ENCODE measurements around the gene EPN3. TPM values are rescaled to one million over a fixed set of nuclear protein-coding genes. Genes with fewer than 3 reads are reported as not detected.

Gene EPN3
- total RNA-seq, 2 experiments from 2014 or later, result 0.28 TPM; not detected in 1

DNA sequence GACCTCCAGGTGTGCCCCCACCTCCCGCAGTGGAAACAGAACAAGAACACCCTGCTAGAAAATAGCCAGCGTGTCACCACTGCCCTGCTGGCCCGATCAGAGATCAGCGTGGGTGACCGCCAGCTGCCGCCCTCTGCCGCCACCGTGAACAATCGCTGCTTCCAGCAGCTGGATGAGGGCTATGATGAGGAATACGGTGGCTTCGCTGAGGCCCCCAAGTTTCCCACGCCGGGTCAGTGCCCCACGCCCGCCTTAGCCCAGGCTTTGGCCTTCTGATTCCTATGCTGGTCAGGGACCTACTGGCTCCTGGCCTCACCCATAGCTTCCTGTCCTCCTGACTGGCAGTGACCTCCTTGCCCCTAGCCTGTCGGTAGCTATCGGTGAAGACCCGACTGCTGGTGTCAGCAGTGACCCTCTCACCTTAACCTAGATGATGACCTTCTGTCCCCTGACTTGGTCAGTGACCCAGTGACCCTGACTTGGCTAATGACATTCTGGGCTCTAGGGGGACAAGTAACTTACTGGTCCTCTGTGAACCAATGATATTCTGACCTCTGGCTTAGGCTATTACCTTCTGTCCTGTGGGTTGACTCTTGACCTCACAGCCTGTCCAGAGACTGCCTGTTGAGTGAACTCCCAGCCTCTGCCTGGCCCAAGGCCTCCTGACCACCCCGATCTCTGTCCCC, 16.9 kb downstream of the EPN3 start:
- Histone ChIP-seq H3K4me1 (ENCODE audit: insufficient read depth, low read length, poor library complexity, severe bottlenecking) (peaks cover 7% of the 10 kb centered on the region), H3K4me2 (ENCODE audit: low read length) (no peak overlapping the region), H3K27ac (ENCODE audit: low read depth, low read length, poor library complexity, severe bottlenecking) (no peak overlapping the region), H3K4me3 (ENCODE audit: low read depth, low read length, poor library complexity, severe bottlenecking) (no peak overlapping the region), H2AFZ (ENCODE audit: low read length) (no peak overlapping the region), H4K20me1 (ENCODE audit: insufficient read depth, low read length) (no peaks in the 10 kb centered on the region), H3K79me2 (ENCODE audit: insufficient read depth, low read depth, low read length) (no peaks in the 10 kb centered on the region), H3K9me3 (ENCODE audit: low read length) (no peaks in the 10 kb centered on the region), H3K9me2 (ENCODE audit: insufficient read depth, low read length) (no peaks in the 10 kb centered on the region), H3K36me3 (ENCODE audit: insufficient read depth, low read length) (no peaks in the 10 kb centered on the region)
- no TSS peak for BruUV-seq (replicated peaks)
- intact Hi-C loops (cut with micrococcal nuclease; ENCODE audit: unreplicated experiment), result loop anchor here (10.0 kb wide), 1 partner anchor 215 kb away; the partner anchor contains the start of gene ANKRD40CL
- TF ChIP-seq, protein P1, sequence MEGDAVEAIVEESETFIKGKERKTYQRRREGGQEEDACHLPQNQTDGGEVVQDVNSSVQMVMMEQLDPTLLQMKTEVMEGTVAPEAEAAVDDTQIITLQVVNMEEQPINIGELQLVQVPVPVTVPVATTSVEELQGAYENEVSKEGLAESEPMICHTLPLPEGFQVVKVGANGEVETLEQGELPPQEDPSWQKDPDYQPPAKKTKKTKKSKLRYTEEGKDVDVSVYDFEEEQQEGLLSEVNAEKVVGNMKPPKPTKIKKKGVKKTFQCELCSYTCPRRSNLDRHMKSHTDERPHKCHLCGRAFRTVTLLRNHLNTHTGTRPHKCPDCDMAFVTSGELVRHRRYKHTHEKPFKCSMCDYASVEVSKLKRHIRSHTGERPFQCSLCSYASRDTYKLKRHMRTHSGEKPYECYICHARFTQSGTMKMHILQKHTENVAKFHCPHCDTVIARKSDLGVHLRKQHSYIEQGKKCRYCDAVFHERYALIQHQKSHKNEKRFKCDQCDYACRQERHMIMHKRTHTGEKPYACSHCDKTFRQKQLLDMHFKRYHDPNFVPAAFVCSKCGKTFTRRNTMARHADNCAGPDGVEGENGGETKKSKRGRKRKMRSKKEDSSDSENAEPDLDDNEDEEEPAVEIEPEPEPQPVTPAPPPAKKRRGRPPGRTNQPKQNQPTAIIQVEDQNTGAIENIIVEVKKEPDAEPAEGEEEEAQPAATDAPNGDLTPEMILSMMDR (conservative IDR thresholded peaks at IDR 0.05; ENCODE audit: low read length), result no peak
- no peak for TF ChIP-seq EZH2phosphoT487 (IDR thresholded peaks at IDR 0.05; ENCODE audit: borderline replicate concordance, low read depth, low read length)
- no peak for DNase-seq (ENCODE audit: low spot score)
- ChIA-PET POLR2A (no interaction called here), CTCF (ENCODE audit: unreplicated experiment) (no interaction called here)

DNA sequence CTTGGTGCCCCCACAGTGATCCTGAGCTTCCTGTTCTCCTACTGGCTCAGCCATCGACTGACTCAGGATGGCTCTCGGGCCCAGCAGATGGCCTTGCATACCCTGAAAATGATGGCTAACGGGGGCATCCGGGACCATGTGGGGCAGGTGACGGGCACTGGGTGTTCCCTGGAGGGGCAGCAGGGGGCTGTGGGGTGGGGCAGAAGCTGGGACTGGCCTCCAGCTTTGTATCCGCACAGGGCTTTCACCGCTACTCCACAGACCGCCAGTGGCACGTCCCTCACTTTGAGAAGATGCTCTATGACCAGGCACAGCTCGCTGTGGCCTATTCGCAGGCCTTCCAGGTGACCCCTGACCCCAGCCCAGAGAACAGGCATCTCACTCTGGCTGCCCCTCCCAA, 17.4 kb downstream of the EPN3 start:
- H3K79me2 ChIP-seq (ENCODE audit: insufficient read depth, low read depth, low read length), result no peaks in the 10 kb centered on the region
- ChIA-PET POLR2A (interaction anchor here (0.5 kb wide), 1 partner anchor 207 kb away, joined by 3 read pairs; no protein-coding TSS in a partner anchor), CTCF (ENCODE audit: unreplicated experiment) (no interaction called here)
- H4K20me1 ChIP-seq (ENCODE audit: insufficient read depth, low read length), result no peaks in the 10 kb centered on the region
- TF ChIP-seq EZH2phosphoT487 (IDR thresholded peaks at IDR 0.05; ENCODE audit: borderline replicate concordance, low read depth, low read length), result no peak
- TF ChIP-seq, protein P1 (conservative IDR thresholded peaks at IDR 0.05; ENCODE audit: low read length), result no peak
- DNase-seq (ENCODE audit: low spot score), result no peak
- H2AFZ ChIP-seq (ENCODE audit: low read length), result no peak overlapping the region
- no peaks in the 10 kb centered on the region for H3K9me2 ChIP-seq (ENCODE audit: insufficient read depth, low read length)
- H3K4me2 ChIP-seq (ENCODE audit: low read length), result no peak overlapping the region
- no peaks in the 10 kb centered on the region for H3K9me3 ChIP-seq (ENCODE audit: low read length)
- no peaks in the 10 kb centered on the region for H3K36me3 ChIP-seq (ENCODE audit: insufficient read depth, low read length)
- intact Hi-C loops (cut with micrococcal nuclease; ENCODE audit: unreplicated experiment), result loop anchor here (10.0 kb wide), 1 partner anchor 215 kb away; the partner anchor contains the start of gene ANKRD40CL
- peaks cover 7% of the 10 kb centered on the region for H3K4me1 ChIP-seq (ENCODE audit: insufficient read depth, low read length, poor library complexity, severe bottlenecking)
- no peak overlapping the region for H3K4me3 ChIP-seq (ENCODE audit: low read depth, low read length, poor library complexity, severe bottlenecking)
- BruUV-seq (replicated peaks), result no TSS peak
- no peak overlapping the region for H3K27ac ChIP-seq (ENCODE audit: low read depth, low read length, poor library complexity, severe bottlenecking)

Measured in OCI-LY7 (cell line).